Measurements from ENCODE around the gene VOPP1. TPM values are rescaled to one million over a fixed set of nuclear protein-coding genes. Genes with fewer than 3 reads are reported as not detected.

Gene VOPP1
- total RNA-seq, 2 experiments from 2014 or later, result 49.6 to 53.1 TPM

GRCh38 chr7:55425141-55425752 lies 147.1 kb downstream of the VOPP1 start:
- no peaks in the 10 kb centered on the region for H3K9me3 ChIP-seq (ENCODE audit: control insufficient read depth in 1 of 2, insufficient read depth in 1 of 2, low read length in 2 of 2)
- ATAC-seq (ENCODE audit: poor library complexity) (no peak), DNase-seq (no peak)
- H3K4me3 ChIP-seq (ENCODE audit: low read length), result no peak overlapping the region
- Mint-ChIP-seq H3K4me3 (no peak overlapping the region), H3K27ac (no peak overlapping the region), H3K4me1 (ENCODE audit: low read depth) (no peaks in the 10 kb centered on the region), H3K9me3 (no peaks in the 10 kb centered on the region), H3K36me3 (ENCODE audit: low read depth) (peaks cover 24% of the 10 kb centered on the region), H3K27me3 (no peaks in the 10 kb centered on the region)
- H3K36me3 ChIP-seq (ENCODE audit: insufficient read depth, low read length), result peaks cover 12% of the 10 kb centered on the region
- no peak for TF ChIP-seq CTCF (IDR thresholded peaks at IDR 0.05)
- intact Hi-C loops (cut with DNase I, micrococcal nuclease), result no loop called here
- no peaks in the 10 kb centered on the region for H3K4me1 ChIP-seq (ENCODE audit: insufficient read depth, low read length)
- H3K27me3 ChIP-seq (ENCODE audit: control insufficient read depth in 1 of 2, insufficient read depth in 2 of 2, low read length in 2 of 2), result no peaks in the 10 kb centered on the region
- ChIA-PET CTCF (interaction anchor here (2.1 kb wide), 1 partner anchor 10 kb away, joined by 5 read pairs; no protein-coding TSS in a partner anchor), POLR2A (no interaction called here)
- no peak overlapping the region for H3K27ac ChIP-seq (ENCODE audit: low read depth in 1 of 2, low read length in 2 of 2)

- Mint-ChIP-seq H3K27me3 (no peaks in the 10 kb centered on the region), H3K36me3 (ENCODE audit: low read depth) (peaks cover 24% of the 10 kb centered on the region), H3K4me1 (ENCODE audit: low read depth) (no peaks in the 10 kb centered on the region), H3K27ac (no peak overlapping the region), H3K9me3 (no peaks in the 10 kb centered on the region), H3K4me3 (no peak overlapping the region)
- ATAC-seq (ENCODE audit: poor library complexity) (no peak), DNase-seq (no peak)
- Histone ChIP-seq H3K4me1 (ENCODE audit: insufficient read depth, low read length) (no peaks in the 10 kb centered on the region), H3K27me3 (ENCODE audit: control insufficient read depth in 1 of 2, insufficient read depth in 2 of 2, low read length in 2 of 2) (no peaks in the 10 kb centered on the region), H3K36me3 (ENCODE audit: insufficient read depth, low read length) (peaks cover 12% of the 10 kb centered on the region), H3K9me3 (ENCODE audit: control insufficient read depth in 1 of 2, insufficient read depth in 1 of 2, low read length in 2 of 2) (no peaks in the 10 kb centered on the region), H3K4me3 (ENCODE audit: low read length) (no peak overlapping the region), H3K27ac (ENCODE audit: low read depth in 1 of 2, low read length in 2 of 2) (no peak overlapping the region)
- TF ChIP-seq CTCF (IDR thresholded peaks at IDR 0.05), result no peak
- intact Hi-C loops (cut with DNase I, micrococcal nuclease), result no loop called here
- POLR2A ChIA-PET, result no interaction called here
- CTCF ChIA-PET, result interaction anchor here (2.1 kb wide), 1 partner anchor 9 kb away, joined by 5 read pairs; no protein-coding TSS in a partner anchor
These were observed 148.4 kb downstream of the VOPP1 start for GRCh38 chr7:55423891-55424290.

- intact Hi-C loops (cut with DNase I, micrococcal nuclease), result no loop called here
- ChIA-PET CTCF (interaction anchor here (2.1 kb wide), 1 partner anchor 8 kb away, joined by 5 read pairs; no protein-coding TSS in a partner anchor), POLR2A (no interaction called here)
- no peaks in the 10 kb centered on the region for H3K27me3 Mint-ChIP-seq
- Histone ChIP-seq H3K36me3 (ENCODE audit: insufficient read depth, low read length) (peaks cover 12% of the 10 kb centered on the region), H3K27ac (ENCODE audit: low read depth in 1 of 2, low read length in 2 of 2) (no peak overlapping the region), H3K9me3 (ENCODE audit: control insufficient read depth in 1 of 2, insufficient read depth in 1 of 2, low read length in 2 of 2) (no peaks in the 10 kb centered on the region), H3K4me1 (ENCODE audit: insufficient read depth, low read length) (no peaks in the 10 kb centered on the region), H3K4me3 (ENCODE audit: low read length) (no peak overlapping the region), H3K27me3 (ENCODE audit: control insufficient read depth in 1 of 2, insufficient read depth in 2 of 2, low read length in 2 of 2) (no peaks in the 10 kb centered on the region)
- no peak overlapping the region for H3K27ac Mint-ChIP-seq
- ATAC-seq (ENCODE audit: poor library complexity) (no peak), DNase-seq (no peak)
- no peak for TF ChIP-seq CTCF (IDR thresholded peaks at IDR 0.05)
- peaks cover 24% of the 10 kb centered on the region for H3K36me3 Mint-ChIP-seq (ENCODE audit: low read depth)
- no peaks in the 10 kb centered on the region for H3K9me3 Mint-ChIP-seq
- no peak overlapping the region for H3K4me3 Mint-ChIP-seq
- no peaks in the 10 kb centered on the region for H3K4me1 Mint-ChIP-seq (ENCODE audit: low read depth)
These were observed 149.0 kb downstream of the VOPP1 start for GRCh38 chr7:55423277-55423711.

Other genes starting within 250 kb of the VOPP1 start
- 1 to 10 TPM; 7.1 to 9.0 TPM for gene LANCL2, start 207.2 kb downstream of the VOPP1 start, total RNA-seq

Data from CD4-positive, alpha-beta T cell (primary cell).